Neuronal stem cell (in vitro differentiated cells): Measurements from ENCODE around the gene NR5A2.

Experiments used
- DNase-seq: peaks from one replicate; pipeline ENCODE4 v3.0.0-alpha.2; 2013; ENCODE audit warnings: low spot score
- H2AFZ ChIP-seq: one replicate; pipeline ENCODE4 v1.6.1; 2013; ENCODE audit warnings: mild to moderate bottlenecking, low read length, inconsistent platforms
- H2AK5ac ChIP-seq: 2 replicates; pipeline ENCODE4 v1.6.1; 2013; ENCODE audit warnings: low read depth, mild to moderate bottlenecking, inconsistent platforms, low read length, moderate library complexity, mixed read lengths
- H2BK120ac ChIP-seq: 2 replicates; pipeline ENCODE4 v1.6.1; 2013; ENCODE audit warnings: low read depth, mild to moderate bottlenecking, inconsistent platforms, low read length, moderate library complexity, mixed read lengths
- H2BK12ac ChIP-seq: one replicate; pipeline ENCODE4 v1.6.1; 2013; ENCODE audit warnings: low read length, inconsistent platforms
- H2BK15ac ChIP-seq: 2 replicates; pipeline ENCODE4 v1.6.1; 2013; ENCODE audit warnings: mild to moderate bottlenecking, low read length, inconsistent platforms, mixed read lengths
- H2BK5ac ChIP-seq: one replicate; pipeline ENCODE4 v1.6.1; 2013; ENCODE audit warnings: inconsistent platforms, mild to moderate bottlenecking, low read length, moderate library complexity
- H3K14ac ChIP-seq: one replicate; pipeline ENCODE4 v1.6.1; 2013; ENCODE audit warnings: low read length, inconsistent platforms
- H3K18ac ChIP-seq: 2 replicates; pipeline ENCODE4 v1.6.1; 2013; ENCODE audit warnings: low read length, inconsistent platforms
- H3K23ac ChIP-seq: 2 replicates; pipeline ENCODE4 v1.6.1; 2013; ENCODE audit warnings: low read depth, mild to moderate bottlenecking, mixed read lengths, low read length, inconsistent platforms; ENCODE audit not compliant: poor library complexity
- H3K27ac ChIP-seq: replicated peaks from 3 replicates; pipeline ENCODE4 v1.5.1; 2013; ENCODE audit warnings: low read length, inconsistent platforms
- H3K27me3 ChIP-seq, 3 experiments: 2 replicates each; pipeline ENCODE4 v1.6.1; 2013; ENCODE audit warnings: low read length in 3 of 3, mild to moderate bottlenecking in 2 of 3, inconsistent platforms in 1 of 3, low read depth in 1 of 3, mixed read lengths in 1 of 3, moderate library complexity in 1 of 3; ENCODE audit not compliant: control insufficient read depth in 3 of 3, insufficient read depth in 3 of 3
- H3K36me3 ChIP-seq, 2 donors: replicated peaks in 1 of 2; 2 replicates each; pipeline ENCODE4 v1.6.1; 2013; ENCODE audit warnings: low read length in 2 of 2; ENCODE audit not compliant: control insufficient read depth in 2 of 2, insufficient read depth in 2 of 2
- H3K4ac ChIP-seq: 2 replicates; pipeline ENCODE4 v1.6.1; 2013; ENCODE audit warnings: inconsistent platforms, mild to moderate bottlenecking, low read length, moderate library complexity
- H3K4me1 ChIP-seq, 2 donors: 1 replicate in 1 of 2; 2 replicates in 1 of 2; pipeline ENCODE4 v1.6.1; 2013; ENCODE audit warnings: low read length in 2 of 2, low read depth in 1 of 2; ENCODE audit not compliant: control insufficient read depth in 2 of 2, insufficient read depth in 1 of 2
- H3K4me2 ChIP-seq: one replicate; pipeline ENCODE4 v1.6.1; 2013; ENCODE audit warnings: mild to moderate bottlenecking, low read length, inconsistent platforms; ENCODE audit not compliant: insufficient read depth, poor library complexity, severe bottlenecking
- H3K4me3 ChIP-seq, 2 donors: 2 replicates each; pipeline ENCODE4 v1.5.1; 2013; ENCODE audit warnings: low read length in 2 of 2, mild to moderate bottlenecking in 2 of 2, inconsistent platforms in 1 of 2, moderate library complexity in 1 of 2
- H3K79me1 ChIP-seq: one replicate; pipeline ENCODE4 v1.6.1; 2013; ENCODE audit warnings: low read depth, mild to moderate bottlenecking, inconsistent platforms, low read length, moderate library complexity
- H3K9ac ChIP-seq: one replicate; pipeline ENCODE4 v1.6.1; 2013; ENCODE audit warnings: mild to moderate bottlenecking, low read depth, low read length, inconsistent platforms; ENCODE audit not compliant: poor library complexity
- H3K9me3 ChIP-seq, 2 donors: replicated peaks in 1 of 2; 2 replicates each; pipeline versions ENCODE3 to v1.6.1; 2013; ENCODE audit warnings: low read length in 2 of 2, mild to moderate bottlenecking in 2 of 2, inconsistent platforms in 1 of 2, low read depth in 1 of 2, mixed read lengths in 1 of 2, moderate library complexity in 1 of 2; ENCODE audit not compliant: control insufficient read depth in 2 of 2, insufficient read depth in 1 of 2
- H4K8ac ChIP-seq: one replicate; pipeline ENCODE4 v1.6.1; 2013; ENCODE audit warnings: low read depth, mild to moderate bottlenecking, inconsistent platforms, low read length, moderate library complexity
- H4K91ac ChIP-seq: one replicate; pipeline ENCODE4 v1.6.1; 2013; ENCODE audit warnings: low read length, low read depth, mild to moderate bottlenecking, inconsistent platforms; ENCODE audit not compliant: poor library complexity
- WGBS, 2 donors: extraction: QIAGEN DNeasy Blood & Tissue Kit; methylation state at CpG; one replicate each; pipeline ENCODE4 v1.1.7; 2013; ENCODE audit warnings: missing lambda C conversion rate in 2 of 2, mixed read lengths in 1 of 2; ENCODE audit not compliant: insufficient read length in 2 of 2, insufficient replicate concordance in 1 of 2; ENCODE audit errors: extremely low coverage in 2 of 2; 5-methylcytosine and 5-hydroxymethylcytosine counted together

NR5A2 gene

GRCh38 chr1:200040481-200041138 lies 13.1 kb downstream of the NR5A2 start:
- Histone ChIP-seq H3K9me3 (peaks cover 0 to 3% of the 10 kb centered on the region in 2 donors), H3K4ac (no peak overlapping the region), H3K79me1 (no peaks in the 10 kb centered on the region), H2AFZ (peak overlapping the region; percentile 100), H3K27me3 (peaks cover 45 to 78% (median 72%) of the 10 kb centered on the region in 3 experiments), H3K18ac (peak overlapping the region; percentile 59), H4K91ac (no peak overlapping the region), H3K36me3 (no peaks in the 10 kb centered on the region), H2BK5ac (no peak overlapping the region), H2BK12ac (no peak overlapping the region), H3K23ac (no peak overlapping the region), H3K14ac (no peak overlapping the region), H4K8ac (no peak overlapping the region), H3K9ac (no peak overlapping the region), H3K4me2 (no peak overlapping the region), H2BK120ac (no peak overlapping the region), H3K4me1 (peaks cover 8 to 31% of the 10 kb centered on the region in 2 donors), H2BK15ac (peak overlapping the region; percentile 12), H3K27ac (no peak overlapping the region), H3K4me3 (peak overlapping the region in 1 of 2 donors; percentile 66), H2AK5ac (peak overlapping the region; percentile 31)
- WGBS, 2 donors, result no CpG with 5 or more reads among the region's 35 CpGs
- DNase-seq, result peak; percentile 32

GRCh38 chr1:200041337-200042118 lies 14.0 kb downstream of the NR5A2 start:
- no CpG with 5 or more reads among the region's 35 CpGs for WGBS, 2 donors
- H3K23ac ChIP-seq, result no peak overlapping the region
- H2BK12ac ChIP-seq, result no peak overlapping the region
- H3K4me2 ChIP-seq, result no peak overlapping the region
- DNase-seq, result peak; percentile 18
- H3K27ac ChIP-seq, result no peak overlapping the region
- H3K14ac ChIP-seq, result no peak overlapping the region
- H3K4ac ChIP-seq, result no peak overlapping the region
- no peak overlapping the region for H4K91ac ChIP-seq
- H2AK5ac ChIP-seq, result peak overlapping the region; percentile 54
- H4K8ac ChIP-seq, result no peak overlapping the region
- H3K4me1 ChIP-seq, result peaks cover 6 to 31% of the 10 kb centered on the region in 2 donors
- no peaks in the 10 kb centered on the region for H3K36me3 ChIP-seq
- no peaks in the 10 kb centered on the region for H3K9me3 ChIP-seq
- H3K27me3 ChIP-seq, result peaks cover 36 to 69% (median 63%) of the 10 kb centered on the region in 3 experiments
- no peak overlapping the region for H2BK15ac ChIP-seq
- peak overlapping the region; percentile 30 for H2BK120ac ChIP-seq
- no peak overlapping the region for H3K18ac ChIP-seq
- no peak overlapping the region for H3K9ac ChIP-seq
- H2AFZ ChIP-seq, result peak overlapping the region; percentile 100
- no peaks in the 10 kb centered on the region for H3K79me1 ChIP-seq
- H2BK5ac ChIP-seq, result no peak overlapping the region
- peak overlapping the region in 1 of 2 donors; percentile 66 for H3K4me3 ChIP-seq

- Histone ChIP-seq H2AFZ (peak overlapping the region; percentile 100), H3K4me3 (peak overlapping the region in 1 of 2 donors; percentile 51), H3K27me3 (peaks cover 34 to 63% (median 57%) of the 10 kb centered on the region in 3 experiments), H2AK5ac (peak overlapping the region; percentile 36), H2BK15ac (no peak overlapping the region), H2BK5ac (no peak overlapping the region), H2BK120ac (no peak overlapping the region), H3K9ac (no peak overlapping the region), H3K36me3 (no peaks in the 10 kb centered on the region), H3K79me1 (no peaks in the 10 kb centered on the region), H4K8ac (no peak overlapping the region), H3K23ac (no peak overlapping the region), H2BK12ac (no peak overlapping the region), H3K9me3 (no peaks in the 10 kb centered on the region), H3K4me2 (no peak overlapping the region), H3K14ac (no peak overlapping the region), H3K4me1 (peaks cover 6 to 31% of the 10 kb centered on the region in 2 donors), H3K18ac (no peak overlapping the region), H4K91ac (no peak overlapping the region), H3K27ac (no peak overlapping the region), H3K4ac (no peak overlapping the region)
- no CpG with 5 or more reads among the region's 22 CpGs for WGBS, 2 donors
- peak; percentile 18 for DNase-seq
These were observed 14.6 kb downstream of the NR5A2 start for GRCh38 chr1:200042119-200042551.
